H1 (cell line): ENCODE results near the gene RNF44. TPM values are rescaled to one million over a fixed set of nuclear protein-coding genes. Genes with fewer than 3 reads are reported as not detected.

Experiments
- CTCF ChIA-PET: fragments of 300-600 bp; sonication (Branson Sonifier 250); formaldehyde crosslinking; loops from one replicate; lab custom pipeline; 2021; ENCODE audit not compliant: partially characterized antibody; lab: Charles Lee
- POLR2A ChIA-PET: fragments of 300-600 bp; sonication (Branson Sonifier 250); formaldehyde crosslinking; loops from one replicate; lab custom pipeline; 2021; ENCODE audit warnings: inconsistent platforms; ENCODE audit not compliant: partially characterized antibody; lab: Charles Lee
- DNase-seq, 2 experiments: peaks; one replicate each; pipeline versions ENCODE4 v3.0.0 to v3.0.0-alpha.2; 2010 to 2022; ENCODE audit warnings: low spot score in 2 of 2, low read depth in 1 of 2, mixed read lengths in 1 of 2
- FAIRE-seq: peaks from 2 replicates; lab custom pipeline; 2011; peaks lifted over from hg19 to GRCh38; lab: Jason Lieb, UNC
- H2AFZ ChIP-seq: 2 replicates; pipeline ENCODE4 v1.8.1; 2012; ENCODE audit warnings: low read length, inconsistent platforms
- H2AK5ac ChIP-seq: 2 replicates; pipeline ENCODE4 v1.6.1; 2013; ENCODE audit warnings: low read depth, low read length
- H2BK120ac ChIP-seq: replicated peaks from 2 replicates; pipeline ENCODE3; 2013; ENCODE audit warnings: low read depth, low read length, inconsistent platforms
- H2BK12ac ChIP-seq: 2 replicates; pipeline ENCODE4 v1.6.1; 2013; ENCODE audit warnings: low read depth, low read length
- H2BK15ac ChIP-seq: 2 replicates; pipeline ENCODE4 v1.6.1; 2013; ENCODE audit warnings: low read length
- H2BK20ac ChIP-seq: 2 replicates; pipeline ENCODE4 v1.6.1; 2013; ENCODE audit warnings: low read length
- H2BK5ac ChIP-seq: 2 replicates; pipeline ENCODE4 v1.6.1; 2013; ENCODE audit warnings: low read depth, low read length
- H3K14ac ChIP-seq: 2 replicates; pipeline ENCODE4 v1.6.1; 2013; ENCODE audit warnings: inconsistent platforms; ENCODE audit not compliant: insufficient read length
- H3K18ac ChIP-seq: 2 replicates; pipeline ENCODE4 v1.6.1; 2013; ENCODE audit warnings: low read length; ENCODE audit errors: extremely low read depth
- H3K23ac ChIP-seq: 2 replicates; pipeline ENCODE4 v1.6.1; 2013; ENCODE audit warnings: inconsistent platforms; ENCODE audit not compliant: insufficient read length
- H3K23me2 ChIP-seq: 2 replicates; pipeline ENCODE4 v1.6.1; 2013; ENCODE audit warnings: low read depth, low read length
- H3K27ac ChIP-seq: 2 replicates; pipeline ENCODE4 v1.6.1; 2011; ENCODE audit warnings: low read depth, low read length, inconsistent platforms
- H3K27me3 ChIP-seq, 4 experiments: replicated peaks in 1 of 4; 1 replicate in 1 of 4; 2 replicates in 3 of 4; pipeline versions ENCODE4 v1.6.1 to v1.8.1; 2011 to 2013; ENCODE audit warnings: low read length in 3 of 4, mild to moderate bottlenecking in 3 of 4, inconsistent platforms in 2 of 4, mixed read lengths in 2 of 4, moderate library complexity in 1 of 4; ENCODE audit not compliant: control insufficient read depth in 3 of 4, insufficient read depth in 3 of 4; ENCODE audit errors: extremely low read depth in 1 of 4
- H3K36me3 ChIP-seq, 4 experiments: 2 replicates each; pipeline versions ENCODE4 v1.6.1 to v1.8.1; 2011 to 2013; ENCODE audit warnings: mild to moderate bottlenecking in 4 of 4, low read length in 3 of 4, moderate library complexity in 2 of 4, control low read depth in 1 of 4, inconsistent platforms in 1 of 4; ENCODE audit not compliant: insufficient read depth in 4 of 4, control insufficient read depth in 2 of 4
- H3K4ac ChIP-seq: replicated peaks from 2 replicates; pipeline ENCODE3; 2013; ENCODE audit warnings: low read length, low read depth, mixed read lengths, inconsistent platforms; ENCODE audit not compliant: insufficient read length
- H3K4me1 ChIP-seq, 4 experiments: replicated peaks in 1 of 4; 1 replicate in 1 of 4; 2 replicates in 3 of 4; pipeline versions ENCODE4 v1.6.1 to v1.8.1; 2011 to 2013; ENCODE audit warnings: low read length in 3 of 4, inconsistent platforms in 2 of 4, mixed read lengths in 1 of 4; ENCODE audit not compliant: insufficient read depth in 4 of 4, control insufficient read depth in 3 of 4
- H3K4me2 ChIP-seq, 2 experiments: 2 replicates each; pipeline versions ENCODE4 v1.6.1 to v1.8.1; 2011 to 2013; ENCODE audit warnings: low read depth in 2 of 2, low read length in 2 of 2, control low read depth in 1 of 2, inconsistent platforms in 1 of 2, mild to moderate bottlenecking in 1 of 2; ENCODE audit not compliant: insufficient read depth in 1 of 2
- H3K4me3 ChIP-seq, 4 experiments: fragments of 200-600, 300-600 bp in 1 of 4; sonication (generic), shearing (Covaris generic), sonication (Bioruptor Twin) in 1 of 4; 2 replicates each; pipeline versions ENCODE4 v1.5.1 to v1.8.1; 2011 to 2016; ENCODE audit warnings: low read length in 4 of 4, low read depth in 3 of 4, control low read depth in 2 of 4, inconsistent platforms in 2 of 4, mild to moderate bottlenecking in 2 of 4, mixed read lengths in 1 of 4, moderate library complexity in 1 of 4; ENCODE audit not compliant: insufficient read depth in 2 of 4; ENCODE audit errors: extremely low read depth in 1 of 4
- H3K56ac ChIP-seq: replicated peaks from 2 replicates; pipeline ENCODE3; 2013; ENCODE audit warnings: low read depth, mild to moderate bottlenecking, mixed read lengths, low read length, inconsistent platforms; ENCODE audit not compliant: insufficient read length
- H3K79me1 ChIP-seq: 2 replicates; pipeline ENCODE4 v1.6.1; 2013; ENCODE audit warnings: low read depth, low read length, control low read depth
- H3K79me2 ChIP-seq, 2 experiments: 2 replicates each; pipeline versions ENCODE4 v1.6.1 to v1.8.1; 2012 to 2013; ENCODE audit warnings: low read length in 2 of 2, mild to moderate bottlenecking in 2 of 2, inconsistent platforms in 1 of 2; ENCODE audit not compliant: insufficient read depth in 2 of 2, control insufficient read depth in 1 of 2
- H3K9ac ChIP-seq, 4 experiments: replicated peaks in 1 of 4; 1 replicate in 1 of 4; 2 replicates in 3 of 4; pipeline versions ENCODE4 v1.6.1 to v1.8.1; 2011 to 2013; ENCODE audit warnings: low read depth in 3 of 4, low read length in 3 of 4, control low read depth in 2 of 4, mild to moderate bottlenecking in 2 of 4, moderate library complexity in 2 of 4, inconsistent platforms in 1 of 4; ENCODE audit errors: extremely low read depth in 1 of 4
- H3K9me3 ChIP-seq, 2 experiments: 2 replicates each; pipeline versions ENCODE4 v1.6.1 to v1.8.1; 2012 to 2013; ENCODE audit warnings: mild to moderate bottlenecking in 2 of 2, moderate library complexity in 2 of 2, control low read depth in 1 of 2, inconsistent platforms in 1 of 2, low read depth in 1 of 2, low read length in 1 of 2, mixed read lengths in 1 of 2; ENCODE audit not compliant: insufficient read depth in 2 of 2
- H4K20me1 ChIP-seq, 2 experiments: replicated peaks in 1 of 2; 2 replicates each; pipeline versions ENCODE3 to v1.8.1; 2011 to 2013; ENCODE audit warnings: inconsistent platforms in 2 of 2, low read length in 2 of 2, mild to moderate bottlenecking in 1 of 2; ENCODE audit not compliant: insufficient read depth in 2 of 2, control insufficient read depth in 1 of 2
- H4K5ac ChIP-seq: 2 replicates; pipeline ENCODE4 v1.6.1; 2013; ENCODE audit warnings: low read length, low read depth, mixed read lengths, inconsistent platforms; ENCODE audit not compliant: insufficient read length
- H4K8ac ChIP-seq: 2 replicates; pipeline ENCODE4 v1.8.0; 2013; ENCODE audit warnings: mild to moderate bottlenecking, moderate library complexity, low read length, inconsistent platforms; ENCODE audit not compliant: insufficient read depth; ENCODE audit errors: extremely low read depth
- H4K91ac ChIP-seq: replicated peaks from 2 replicates; pipeline ENCODE3; 2013; ENCODE audit warnings: low read length, mixed read lengths, inconsistent platforms; ENCODE audit not compliant: insufficient read length
- CBX8 ChIP-seq: fragments of 300-800, 300-1000 bp; sonication (generic); IDR thresholded peaks from 2 replicates; pipeline ENCODE4 v1.7.1; 2016; ENCODE audit warnings: low read depth, low read length, borderline replicate concordance
- EGR1 ChIP-seq: IDR thresholded peaks from 2 replicates; pipeline ENCODE4 v1.6.1; 2011; ENCODE audit warnings: low read depth, low read length, borderline replicate concordance
- FOSL1 ChIP-seq: IDR thresholded peaks from 2 replicates; pipeline ENCODE4 v1.6.1; 2011; ENCODE audit warnings: mild to moderate bottlenecking, low read depth, low read length, moderate library complexity; ENCODE audit not compliant: insufficient read depth
- GTF2F1 ChIP-seq: IDR thresholded peaks from 2 replicates; pipeline ENCODE4 v1.6.1; 2012; ENCODE audit warnings: low read depth, low read length, improper control_type of control experiment, borderline replicate concordance
- HDAC6 ChIP-seq: IDR thresholded peaks from one replicate; pipeline ENCODE4 v1.7.1; 2012; ENCODE audit warnings: low read depth, mild to moderate bottlenecking, inconsistent platforms, low read length, moderate library complexity
- KDM4A ChIP-seq: IDR thresholded peaks from one replicate; pipeline ENCODE4 v1.7.1; 2012; ENCODE audit warnings: low read depth, mild to moderate bottlenecking, moderate library complexity, low read length, inconsistent platforms; ENCODE audit not compliant: severe bottlenecking
- NRF1 ChIP-seq: IDR thresholded peaks from 2 replicates; pipeline ENCODE4 v1.6.1; 2011; ENCODE audit warnings: mild to moderate bottlenecking, low read depth, low read length, improper control_type of control experiment
- PHF8 ChIP-seq: fragments of 200-600 bp; sonication (generic); conservative IDR thresholded peaks from 2 replicates; pipeline ENCODE4 v1.7.1; 2012; ENCODE audit warnings: low read depth, mild to moderate bottlenecking, inconsistent platforms, low read length, moderate library complexity
- RBBP5 ChIP-seq: IDR thresholded peaks from 2 replicates; pipeline ENCODE4 v1.7.1; 2012; ENCODE audit warnings: low read depth, mild to moderate bottlenecking, inconsistent platforms, low read length, moderate library complexity, borderline replicate concordance
- SIRT6 ChIP-seq: IDR thresholded peaks from one replicate; pipeline ENCODE4 v1.7.1; 2012; ENCODE audit warnings: low read length, inconsistent platforms
- TAF7 ChIP-seq: optimal IDR thresholded peaks from 2 replicates; pipeline ENCODE3; 2011; ENCODE audit warnings: low read depth, mild to moderate bottlenecking, inconsistent platforms, low read length, moderate library complexity, borderline replicate concordance
- ZNF274 ChIP-seq: IDR thresholded peaks from 2 replicates; pipeline ENCODE4 v1.7.0; 2012; ENCODE audit warnings: low read length, borderline replicate concordance; ENCODE audit errors: extremely low read depth
- WGBS, 2 experiments: shearing (Covaris generic) in 1 of 2; methylation state at CpG; one replicate each; pipeline versions ENCODE4 v1.1.6 to v1.1.7; 2013 to 2015; ENCODE audit warnings: low lambda C conversion rate in 2 of 2, mixed read lengths in 2 of 2, inconsistent platforms in 1 of 2, low coverage in 1 of 2, missing lambda C conversion rate in 1 of 2; ENCODE audit not compliant: insufficient replicate concordance in 2 of 2, insufficient coverage in 1 of 2, insufficient read length in 1 of 2; ENCODE audit errors: extremely low coverage in 1 of 2, missing lambda C conversion rate in 1 of 2; 5-methylcytosine and 5-hydroxymethylcytosine counted together
- polyA plus RNA-seq, 7 experiments: library from polyadenylated mRNA; depleted of rRNA in 3 of 7; stranded (reverse) in 5 of 7; unstranded in 2 of 7; fragments of >200 nt in 5 of 7; fragments of 200-250 nt in 2 of 7; gene quantifications; 1 replicate in 5 of 7; 2 replicates in 1 of 7; 4 replicates in 1 of 7; pipeline versions ENCODE4 v1.2.1 to v1.2.3, GENCODE V29; 2011 to 2013; ENCODE audit warnings: missing spikeins in 2 of 7, mixed read lengths in 2 of 7
- total RNA-seq: library from RNA; stranded (reverse); fragmentation: NEBNext Ultra II Directional; extraction: Animal tissue kit (Norgen Biotek cat#: 25700); gene quantifications from 2 replicates; pipeline ENCODE4 v1.2.1, GENCODE V29; 2021
- TF ChIP-seq, protein P1 (sequence below): IDR thresholded peaks from 2 replicates; pipeline ENCODE4 v1.6.1; 2011; ENCODE audit warnings: low read length, improper control_type of control experiment

RNF44 gene
- total and polyA plus RNA-seq, 2 of the 8 experiments (the other 6 are each of a cell fraction or from before 2014, with no cell fraction given): 54.7 to 164 TPM

DNA sequence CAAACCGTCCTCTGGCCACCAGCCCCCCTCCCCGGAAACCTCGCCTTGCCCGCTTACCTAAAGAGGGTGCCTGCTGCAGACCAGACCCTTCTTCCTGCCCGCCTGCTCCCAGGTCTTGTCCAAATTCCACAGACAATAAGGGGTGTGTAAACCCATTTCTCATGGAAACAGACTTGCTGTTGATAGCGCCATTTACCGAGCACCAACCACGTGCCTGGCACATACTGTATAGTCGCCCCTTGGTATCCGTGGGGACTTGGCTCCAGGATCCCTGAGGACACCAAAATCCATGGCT is 37.0 kb upstream of the RNF44 start:
- Histone ChIP-seq H2BK20ac (no peak overlapping the region), H2BK12ac (peak overlapping the region; percentile 55; the same call in 1 of the 2 replicates), H4K5ac (no peak overlapping the region), H3K4me1 (peaks cover 0 to 2% (median under 1%) of the 10 kb centered on the region in 4 experiments; a peak in 1 of 7 replicates), H3K18ac (no peak overlapping the region), H3K23me2 (no peaks in the 10 kb centered on the region), H3K23ac (no peak overlapping the region), H2BK5ac (no peak overlapping the region), H3K14ac (no peak overlapping the region), H3K4me3 (no peak overlapping the region), H3K9me3 (no peaks in the 10 kb centered on the region), H3K36me3 (no peaks in the 10 kb centered on the region), H4K8ac (no peak overlapping the region), H2BK15ac (0 out of 2 replicates have a peak overlapping the region, but pooled peaks have one; percentile 37), H3K79me1 (no peaks in the 10 kb centered on the region), H3K56ac (no peak overlapping the region), H4K20me1 (no peaks in the 10 kb centered on the region), H3K79me2 (no peaks in the 10 kb centered on the region), H3K9ac (no peak overlapping the region), H2AK5ac (no peak overlapping the region), H3K4ac (no peak overlapping the region), H4K91ac (no peak overlapping the region), H3K27me3 (peaks cover 0 to 2% (median 0%) of the 10 kb centered on the region in 4 experiments; a peak in 2 of 7 replicates), H2AFZ (no peak overlapping the region), H2BK120ac (no peak overlapping the region), H3K27ac (no peak overlapping the region), H3K4me2 (no peak overlapping the region)
- DNase-seq (no peak), FAIRE-seq (no peak)
- POLR2A ChIA-PET: interaction anchor here (1.0 to 1.4 kb wide), 3 partner anchors 37 to 57 kb away, joined by 3 to 4 read pairs (median 3); partner anchors contain the start of genes EIF4E1B, RNF44 and SNCB
- CTCF ChIA-PET: interaction anchor here (0.6 to 3.5 kb wide), 28 partner anchors 9 to 541 kb away, joined by 3 to 18 read pairs (median 5); partner anchors contain the start of genes CDHR2, EIF4E1B and SNCB
- 76% methylated on average over 10 of the region's 10 CpGs; no CpG with 5 or more reads in 1 of the 2 experiments for WGBS, 2 experiments
- TF ChIP-seq FOSL1 (no peak), GTF2F1 (no peak), RBBP5 (no peak), PHF8 (no peak), KDM4A (no peak), HDAC6 (no peak), TAF7 (no peak), NRF1 (no peak), EGR1 (no peak), SIRT6 (no peak), ZNF274 (no peak), CBX8 (no peak)
- TF ChIP-seq, protein P1, sequence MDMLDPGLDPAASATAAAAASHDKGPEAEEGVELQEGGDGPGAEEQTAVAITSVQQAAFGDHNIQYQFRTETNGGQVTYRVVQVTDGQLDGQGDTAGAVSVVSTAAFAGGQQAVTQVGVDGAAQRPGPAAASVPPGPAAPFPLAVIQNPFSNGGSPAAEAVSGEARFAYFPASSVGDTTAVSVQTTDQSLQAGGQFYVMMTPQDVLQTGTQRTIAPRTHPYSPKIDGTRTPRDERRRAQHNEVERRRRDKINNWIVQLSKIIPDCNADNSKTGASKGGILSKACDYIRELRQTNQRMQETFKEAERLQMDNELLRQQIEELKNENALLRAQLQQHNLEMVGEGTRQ: no peak
